Neural cell (in vitro differentiated cells): ENCODE measurements around the gene GPR84. TPM values are rescaled to one million over a fixed set of nuclear protein-coding genes. Genes with fewer than 3 reads are reported as not detected.
A peak's percentile ranks its signal among the peaks of the same experiment; 100 is the strongest.

Experiments used
- H2AFZ ChIP-seq: fragments of 200-600, 300-800 bp; sonication (generic), shearing (Covaris generic); 2 replicates; pipeline ENCODE4 v1.6.0; 2014; ENCODE audit warnings: low read depth, mild to moderate bottlenecking, antibody characterized with exemption, low read length, moderate library complexity
- H3F3A ChIP-seq: fragments of 200-600 bp; shearing (Covaris generic); 2 replicates; pipeline ENCODE4 v1.6.1; 2016; ENCODE audit warnings: mild to moderate bottlenecking, moderate library complexity, mixed read lengths, antibody characterized with exemption, low read length; ENCODE audit not compliant: insufficient read depth, poor library complexity, severe bottlenecking
- H3K27ac ChIP-seq: fragments of 200-600, 300-800 bp; sonication (generic), shearing (Covaris generic); 2 replicates; pipeline ENCODE4 v1.5.1; 2014; ENCODE audit warnings: mild to moderate bottlenecking, low read length, moderate library complexity
- H3K27me3 ChIP-seq: fragments of 300-800, 200-600 bp; sonication (generic), shearing (Covaris generic); 2 replicates; pipeline ENCODE4 v1.6.0; 2014; ENCODE audit warnings: mild to moderate bottlenecking, low read depth, low read length, moderate library complexity; ENCODE audit not compliant: insufficient read depth
- H3K36me3 ChIP-seq: fragments of 300-800, 200-600 bp; sonication (generic), shearing (Covaris generic); 2 replicates; pipeline ENCODE4 v1.5.1; 2014; ENCODE audit warnings: mild to moderate bottlenecking, antibody characterized with exemption, low read length, moderate library complexity; ENCODE audit not compliant: insufficient read depth
- H3K4me2 ChIP-seq: fragments of 300-800, 200-600 bp; sonication (generic), shearing (Covaris generic); 2 replicates; pipeline ENCODE4 v1.6.0; 2014; ENCODE audit warnings: mild to moderate bottlenecking, low read length
- H3K4me3 ChIP-seq: fragments of 300-800, 200-600 bp; sonication (generic), shearing (Covaris generic); 2 replicates; pipeline ENCODE4 v1.5.1; 2014; ENCODE audit warnings: mild to moderate bottlenecking, low read length, moderate library complexity
- H3K79me2 ChIP-seq: fragments of 200-600 bp; shearing (Covaris generic); replicated peaks from 2 replicates; pipeline ENCODE4 v1.6.0; 2014; ENCODE audit warnings: mild to moderate bottlenecking, low read length, moderate library complexity; ENCODE audit not compliant: insufficient read depth
- H3K9ac ChIP-seq: fragments of 300-800, 200-600 bp; sonication (generic), shearing (Covaris generic); 2 replicates; pipeline ENCODE4 v1.6.1; 2016; ENCODE audit warnings: mild to moderate bottlenecking, low read length, mixed read lengths
- H3K9me2 ChIP-seq: fragments of 200-600 bp; shearing (Covaris generic); 2 replicates; pipeline ENCODE4 v1.6.1; 2016; ENCODE audit warnings: mild to moderate bottlenecking, low read length, mixed read lengths; ENCODE audit not compliant: insufficient read depth
- H3K9me3 ChIP-seq: fragments of 200-600, 300-800 bp; sonication (generic), shearing (Covaris generic); 2 replicates; pipeline ENCODE4 v1.6.1; 2016; ENCODE audit warnings: mild to moderate bottlenecking, mixed run types, low read length, moderate library complexity, mixed read lengths
- H4K20me1 ChIP-seq: fragments of 200-600 bp; shearing (Covaris generic); 2 replicates; pipeline ENCODE4 v1.6.1; 2016; ENCODE audit warnings: mild to moderate bottlenecking, mixed run types; ENCODE audit not compliant: insufficient read depth
- EZH2 ChIP-seq: fragments of 200-600, 300-800 bp; shearing (Covaris generic), sonication (generic); IDR thresholded peaks from 2 replicates; pipeline ENCODE4 v1.6.1; 2014; ENCODE audit warnings: antibody characterized with exemption, low read length, borderline replicate concordance, mild to moderate bottlenecking; ENCODE audit not compliant: insufficient read depth, poor library complexity, severe bottlenecking
- MXI1 ChIP-seq: fragments of 450-650 bp; conservative IDR thresholded peaks from 2 replicates; pipeline ENCODE4 v1.6.1; 2014; ENCODE audit warnings: antibody characterized with exemption, mild to moderate bottlenecking; ENCODE audit not compliant: poor library complexity, severe bottlenecking
- POLR2AphosphoS5 ChIP-seq: IDR thresholded peaks from 2 replicates; pipeline ENCODE4 v1.6.1; 2012
- RAD21 ChIP-seq: fragments of 450-650 bp; conservative IDR thresholded peaks from 2 replicates; pipeline ENCODE4 v1.6.1; 2014; ENCODE audit warnings: antibody characterized with exemption, mild to moderate bottlenecking, moderate library complexity
- SMC3 ChIP-seq: fragments of 450-650 bp; conservative IDR thresholded peaks from 2 replicates; pipeline ENCODE4 v1.6.1; 2014; ENCODE audit warnings: antibody characterized with exemption, mild to moderate bottlenecking, moderate library complexity; ENCODE audit not compliant: poor library complexity
- TAF1 ChIP-seq: IDR thresholded peaks from 2 replicates; pipeline ENCODE4 v1.6.1; 2012; ENCODE audit warnings: low read depth
- polyA plus RNA-seq: library from polyadenylated mRNA; depleted of rRNA; stranded (reverse); fragments of >200 nt; gene quantifications from 2 replicates; pipeline ENCODE4 v1.2.3, GENCODE V29; 2014
- TF ChIP-seq, protein P1 (sequence below): IDR thresholded peaks from 2 replicates; pipeline ENCODE4 v1.6.1; 2012; ENCODE audit warnings: borderline replicate concordance
- TF ChIP-seq, protein P2 (sequence below): fragments of 450-650 bp; IDR thresholded peaks from 2 replicates; pipeline ENCODE4 v1.5.1; 2014; ENCODE audit warnings: antibody characterized with exemption, mild to moderate bottlenecking, moderate library complexity; ENCODE audit not compliant: poor library complexity, severe bottlenecking

Gene GPR84
- polyA plus RNA-seq, 1 donor from 2014 or later, result not detected

DNA sequence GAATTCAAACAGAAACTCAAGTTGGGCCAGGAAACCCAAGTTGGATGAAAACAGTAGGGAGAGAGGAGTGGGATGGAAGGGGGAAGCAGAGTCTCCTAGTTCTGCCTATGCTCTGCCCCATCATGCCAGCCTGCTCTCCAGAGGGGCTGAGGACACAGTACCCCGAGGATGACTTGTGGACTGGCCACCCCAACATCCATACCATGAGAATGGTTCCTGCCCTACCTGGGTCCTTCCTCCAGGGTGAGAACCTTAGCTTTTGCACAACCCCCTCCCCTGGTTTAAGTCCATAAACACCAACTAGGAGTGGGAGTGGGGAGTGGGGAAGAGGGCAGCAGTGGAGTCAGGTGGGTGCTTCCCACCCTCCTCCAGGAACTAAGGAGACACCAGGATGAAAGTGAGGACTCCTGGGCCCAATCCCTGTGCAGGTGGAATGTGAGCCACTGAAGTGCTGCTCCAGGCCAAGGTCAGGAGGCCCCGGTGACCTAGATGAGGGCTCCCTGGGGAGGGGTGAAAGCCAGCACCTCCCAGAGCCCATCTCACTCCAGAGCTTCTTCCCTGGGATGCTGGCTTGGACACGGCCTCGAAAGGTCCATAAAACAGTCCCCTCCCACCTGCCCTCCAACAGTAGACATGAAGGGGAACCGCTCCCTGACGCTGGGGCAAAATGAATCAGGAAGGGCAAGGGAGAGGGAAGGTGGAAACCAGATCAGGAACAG, 13.7 kb upstream of the GPR84 start:
- no peaks in the 10 kb centered on the region for H3F3A ChIP-seq
- no peaks in the 10 kb centered on the region for H3K9me3 ChIP-seq
- TF ChIP-seq TAF1, result no peak
- TF ChIP-seq POLR2AphosphoS5, result no peak
- TF ChIP-seq MXI1, result no peak
- no peak for TF ChIP-seq RAD21
- H3K27ac ChIP-seq, result no peak overlapping the region
- H3K79me2 ChIP-seq, result no peaks in the 10 kb centered on the region
- peak overlapping the region; percentile 53 for H3K4me2 ChIP-seq
- peak overlapping the region; percentile 62 for H3K4me3 ChIP-seq
- H4K20me1 ChIP-seq, result no peaks in the 10 kb centered on the region
- H3K27me3 ChIP-seq, result no peaks in the 10 kb centered on the region
- H3K9ac ChIP-seq, result no peak overlapping the region
- no peaks in the 10 kb centered on the region for H3K36me3 ChIP-seq
- H3K9me2 ChIP-seq, result no peaks in the 10 kb centered on the region
- H2AFZ ChIP-seq, result no peak overlapping the region

DNA sequence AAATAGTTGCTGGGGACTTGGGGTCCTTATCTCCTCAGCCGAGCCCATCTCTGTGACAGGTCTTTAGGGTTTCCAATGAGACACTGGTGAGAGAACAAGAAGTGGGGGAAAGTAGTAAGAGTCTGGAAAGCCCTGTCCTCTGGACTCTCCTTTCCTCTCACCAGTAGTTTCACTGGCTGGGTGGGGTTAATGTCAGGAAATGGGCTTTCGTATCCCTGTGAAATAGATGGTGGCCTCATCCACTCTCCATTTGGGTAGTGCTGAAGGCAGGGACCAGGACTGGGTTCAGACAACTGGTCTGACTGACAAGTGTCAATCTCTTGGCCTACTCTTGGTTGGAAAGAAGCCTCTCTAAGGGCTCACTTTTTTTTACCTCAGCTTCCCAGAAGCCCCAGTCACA, 12.7 kb upstream of the GPR84 start:
- Histone ChIP-seq H3K9me3 (no peaks in the 10 kb centered on the region), H3K27me3 (no peaks in the 10 kb centered on the region), H3K9ac (no peak overlapping the region), H3K9me2 (no peaks in the 10 kb centered on the region), H3F3A (no peaks in the 10 kb centered on the region), H3K4me2 (no peak overlapping the region), H2AFZ (no peak overlapping the region), H3K79me2 (no peaks in the 10 kb centered on the region), H3K36me3 (no peaks in the 10 kb centered on the region), H3K4me3 (no peak overlapping the region), H3K27ac (no peak overlapping the region), H4K20me1 (no peaks in the 10 kb centered on the region)
- no peak for TF ChIP-seq MXI1
- no peak for TF ChIP-seq SMC3
- no peak for TF ChIP-seq POLR2AphosphoS5
- TF ChIP-seq, protein P1, sequence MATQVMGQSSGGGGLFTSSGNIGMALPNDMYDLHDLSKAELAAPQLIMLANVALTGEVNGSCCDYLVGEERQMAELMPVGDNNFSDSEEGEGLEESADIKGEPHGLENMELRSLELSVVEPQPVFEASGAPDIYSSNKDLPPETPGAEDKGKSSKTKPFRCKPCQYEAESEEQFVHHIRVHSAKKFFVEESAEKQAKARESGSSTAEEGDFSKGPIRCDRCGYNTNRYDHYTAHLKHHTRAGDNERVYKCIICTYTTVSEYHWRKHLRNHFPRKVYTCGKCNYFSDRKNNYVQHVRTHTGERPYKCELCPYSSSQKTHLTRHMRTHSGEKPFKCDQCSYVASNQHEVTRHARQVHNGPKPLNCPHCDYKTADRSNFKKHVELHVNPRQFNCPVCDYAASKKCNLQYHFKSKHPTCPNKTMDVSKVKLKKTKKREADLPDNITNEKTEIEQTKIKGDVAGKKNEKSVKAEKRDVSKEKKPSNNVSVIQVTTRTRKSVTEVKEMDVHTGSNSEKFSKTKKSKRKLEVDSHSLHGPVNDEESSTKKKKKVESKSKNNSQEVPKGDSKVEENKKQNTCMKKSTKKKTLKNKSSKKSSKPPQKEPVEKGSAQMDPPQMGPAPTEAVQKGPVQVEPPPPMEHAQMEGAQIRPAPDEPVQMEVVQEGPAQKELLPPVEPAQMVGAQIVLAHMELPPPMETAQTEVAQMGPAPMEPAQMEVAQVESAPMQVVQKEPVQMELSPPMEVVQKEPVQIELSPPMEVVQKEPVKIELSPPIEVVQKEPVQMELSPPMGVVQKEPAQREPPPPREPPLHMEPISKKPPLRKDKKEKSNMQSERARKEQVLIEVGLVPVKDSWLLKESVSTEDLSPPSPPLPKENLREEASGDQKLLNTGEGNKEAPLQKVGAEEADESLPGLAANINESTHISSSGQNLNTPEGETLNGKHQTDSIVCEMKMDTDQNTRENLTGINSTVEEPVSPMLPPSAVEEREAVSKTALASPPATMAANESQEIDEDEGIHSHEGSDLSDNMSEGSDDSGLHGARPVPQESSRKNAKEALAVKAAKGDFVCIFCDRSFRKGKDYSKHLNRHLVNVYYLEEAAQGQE, result no peak
- no peak for TF ChIP-seq EZH2
- TF ChIP-seq, protein P2, sequence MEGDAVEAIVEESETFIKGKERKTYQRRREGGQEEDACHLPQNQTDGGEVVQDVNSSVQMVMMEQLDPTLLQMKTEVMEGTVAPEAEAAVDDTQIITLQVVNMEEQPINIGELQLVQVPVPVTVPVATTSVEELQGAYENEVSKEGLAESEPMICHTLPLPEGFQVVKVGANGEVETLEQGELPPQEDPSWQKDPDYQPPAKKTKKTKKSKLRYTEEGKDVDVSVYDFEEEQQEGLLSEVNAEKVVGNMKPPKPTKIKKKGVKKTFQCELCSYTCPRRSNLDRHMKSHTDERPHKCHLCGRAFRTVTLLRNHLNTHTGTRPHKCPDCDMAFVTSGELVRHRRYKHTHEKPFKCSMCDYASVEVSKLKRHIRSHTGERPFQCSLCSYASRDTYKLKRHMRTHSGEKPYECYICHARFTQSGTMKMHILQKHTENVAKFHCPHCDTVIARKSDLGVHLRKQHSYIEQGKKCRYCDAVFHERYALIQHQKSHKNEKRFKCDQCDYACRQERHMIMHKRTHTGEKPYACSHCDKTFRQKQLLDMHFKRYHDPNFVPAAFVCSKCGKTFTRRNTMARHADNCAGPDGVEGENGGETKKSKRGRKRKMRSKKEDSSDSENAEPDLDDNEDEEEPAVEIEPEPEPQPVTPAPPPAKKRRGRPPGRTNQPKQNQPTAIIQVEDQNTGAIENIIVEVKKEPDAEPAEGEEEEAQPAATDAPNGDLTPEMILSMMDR, result no peak

DNA sequence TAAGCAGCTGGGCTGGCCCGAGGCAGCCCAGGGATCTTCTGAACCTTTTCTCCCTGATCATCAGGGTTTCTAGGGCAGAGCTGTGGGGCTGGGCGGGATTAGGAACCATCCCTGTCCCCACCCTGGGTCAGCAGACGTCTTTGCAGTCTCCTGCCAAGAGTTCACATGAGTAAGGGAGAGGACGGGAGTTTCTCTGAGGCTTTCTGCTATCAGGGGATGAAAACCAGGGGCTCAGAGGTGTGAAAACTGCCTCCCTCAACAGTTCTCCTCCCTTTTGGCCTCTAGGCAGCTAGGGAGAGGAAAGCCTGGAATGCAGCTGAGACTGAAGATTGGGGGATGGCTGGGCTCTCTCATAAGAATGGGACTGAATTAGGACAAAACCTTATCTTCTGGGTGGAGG, 12.3 kb upstream of the GPR84 start:
- no peak overlapping the region for H3K9ac ChIP-seq
- no peak for TF ChIP-seq POLR2AphosphoS5
- no peak for TF ChIP-seq RAD21
- no peak for TF ChIP-seq EZH2
- TF ChIP-seq, protein P2, result no peak
- H2AFZ ChIP-seq, result no peak overlapping the region
- H3F3A ChIP-seq, result no peaks in the 10 kb centered on the region
- H4K20me1 ChIP-seq, result no peaks in the 10 kb centered on the region
- H3K9me2 ChIP-seq, result no peaks in the 10 kb centered on the region
- no peak overlapping the region for H3K4me3 ChIP-seq
- no peak overlapping the region for H3K4me2 ChIP-seq
- no peaks in the 10 kb centered on the region for H3K79me2 ChIP-seq
- H3K27ac ChIP-seq, result no peak overlapping the region
- no peaks in the 10 kb centered on the region for H3K36me3 ChIP-seq
- no peaks in the 10 kb centered on the region for H3K9me3 ChIP-seq
- H3K27me3 ChIP-seq, result no peaks in the 10 kb centered on the region
